ENCODE data around the gene SBK2.
"Not testable (repeated sequence)": the region's sequence is repeated elsewhere in the genome, so short reads cannot be mapped to it uniquely, and the experiment has no call there.

Gene SBK2, protein sequence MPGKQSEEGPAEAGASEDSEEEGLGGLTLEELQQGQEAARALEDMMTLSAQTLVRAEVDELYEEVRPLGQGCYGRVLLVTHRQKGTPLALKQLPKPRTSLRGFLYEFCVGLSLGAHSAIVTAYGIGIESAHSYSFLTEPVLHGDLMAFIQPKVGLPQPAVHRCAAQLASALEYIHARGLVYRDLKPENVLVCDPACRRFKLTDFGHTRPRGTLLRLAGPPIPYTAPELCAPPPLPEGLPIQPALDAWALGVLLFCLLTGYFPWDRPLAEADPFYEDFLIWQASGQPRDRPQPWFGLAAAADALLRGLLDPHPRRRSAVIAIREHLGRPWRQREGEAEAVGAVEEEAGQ

DNA sequence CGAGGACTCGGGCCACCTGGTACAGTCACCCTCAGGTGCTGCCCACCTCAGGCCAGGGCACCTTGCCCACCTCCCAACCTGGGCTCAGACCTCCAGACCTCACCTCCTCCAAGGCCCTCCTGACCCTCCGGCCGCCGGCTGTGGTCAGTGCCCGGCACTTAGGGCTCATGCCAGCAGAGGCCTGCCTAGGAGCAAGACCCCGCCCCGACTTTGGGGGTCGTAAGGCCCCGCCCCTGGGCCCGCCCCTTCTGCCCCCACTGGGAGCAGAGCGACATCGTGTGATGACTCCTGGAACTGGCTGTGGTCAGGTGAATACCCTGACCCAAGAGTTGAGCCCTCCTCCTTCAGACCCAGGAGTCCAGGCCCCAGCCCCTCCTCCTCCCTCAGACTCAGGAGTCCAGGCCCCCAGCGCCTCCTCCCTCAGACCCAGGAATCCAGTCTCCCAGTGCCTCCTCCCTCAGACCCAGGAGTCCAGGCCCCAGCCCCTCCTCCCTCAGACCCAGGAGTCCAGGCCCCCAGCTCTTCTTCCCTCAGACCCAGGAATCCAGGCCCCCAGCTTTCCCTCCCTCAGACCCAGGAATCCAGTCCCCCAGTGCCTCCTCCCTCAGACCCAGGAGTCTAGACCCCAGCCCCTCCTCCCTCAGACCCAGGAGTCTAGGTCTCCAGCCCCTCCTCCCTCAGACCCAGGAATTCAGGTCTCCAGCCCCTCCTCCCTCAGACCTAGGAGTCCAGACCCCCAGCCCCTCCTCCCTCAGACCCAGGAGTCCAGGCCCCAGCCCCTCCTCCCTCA, at the start of gene SBK2:
Gene SBK2 (minus strand): TSS at position 183 of the 790 bp plus-strand sequence. CDS start 839 bp downstream, outside the sequence.
- no peak for DNase-seq (ENCODE audit: low spot score)

- DNase-seq (ENCODE audit: low spot score): peak; percentile 52
Measured at GRCh38 chr19:55585658-55586339, 48.9 kb upstream of the SBK2 start.

DNA sequence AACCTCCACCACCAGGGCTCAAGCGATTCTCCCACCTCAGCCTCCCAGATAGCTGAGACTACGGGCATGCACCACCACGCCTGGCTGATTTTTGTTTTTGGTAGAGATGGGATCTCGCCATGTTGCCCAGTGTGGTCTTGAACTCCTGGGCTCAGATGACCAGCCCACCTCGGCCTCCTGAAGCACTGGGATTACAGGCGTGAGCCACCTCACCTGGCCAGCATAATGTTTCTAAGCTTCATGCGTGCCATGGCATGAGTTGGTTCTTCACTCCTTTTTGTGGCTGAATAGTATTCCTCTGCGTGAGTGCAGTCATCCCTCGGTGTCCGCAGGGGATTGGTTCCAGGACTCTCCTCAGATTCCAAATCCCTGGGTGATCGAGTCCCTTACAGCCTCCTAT, 47.9 kb upstream of the SBK2 start:
- DNase-seq (ENCODE audit: low spot score): no peak

DNA sequence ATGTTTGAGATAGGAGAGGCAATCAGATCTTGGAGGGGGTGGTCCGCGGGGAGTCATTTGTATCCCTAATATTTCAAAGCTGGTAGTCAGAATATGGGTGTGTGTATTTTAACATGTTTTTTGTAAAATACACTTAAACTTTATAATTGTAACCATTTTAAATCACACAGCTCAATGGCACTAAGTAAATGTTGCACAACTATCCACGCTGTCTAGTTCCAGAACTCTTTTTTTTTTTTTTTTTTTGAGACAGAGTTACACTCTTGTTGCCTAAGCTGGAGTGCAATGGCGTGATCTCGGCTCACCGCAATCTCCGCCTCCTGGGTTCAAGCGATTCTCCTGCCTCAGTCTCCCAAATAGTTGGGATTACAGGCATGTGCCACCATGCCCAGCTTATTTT, 47.0 kb upstream of the SBK2 start:
- DNase-seq (ENCODE audit: low spot score): not testable (repeated sequence)

DNA sequence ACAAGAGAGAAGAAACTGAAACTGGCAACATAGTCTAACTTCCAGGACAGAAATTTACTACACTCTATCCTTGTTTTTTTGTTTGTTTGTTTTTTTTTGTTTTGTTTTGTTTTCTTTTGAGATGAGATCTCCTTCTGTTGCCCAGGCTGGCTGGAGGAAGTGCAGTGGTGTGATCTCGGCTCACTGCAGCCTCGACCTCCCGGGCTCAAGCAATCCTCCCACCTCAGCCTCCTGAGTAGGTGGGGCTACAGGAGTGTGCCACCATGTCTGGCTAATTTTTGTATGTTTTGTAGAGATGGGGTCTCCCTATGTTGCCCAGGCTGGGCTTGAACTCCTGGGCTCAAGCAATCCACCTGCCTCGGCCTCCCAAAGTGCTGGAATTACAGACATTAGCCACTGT, 45.4 kb upstream of the SBK2 start:
- DNase-seq (ENCODE audit: low spot score): not testable (repeated sequence)

DNA sequence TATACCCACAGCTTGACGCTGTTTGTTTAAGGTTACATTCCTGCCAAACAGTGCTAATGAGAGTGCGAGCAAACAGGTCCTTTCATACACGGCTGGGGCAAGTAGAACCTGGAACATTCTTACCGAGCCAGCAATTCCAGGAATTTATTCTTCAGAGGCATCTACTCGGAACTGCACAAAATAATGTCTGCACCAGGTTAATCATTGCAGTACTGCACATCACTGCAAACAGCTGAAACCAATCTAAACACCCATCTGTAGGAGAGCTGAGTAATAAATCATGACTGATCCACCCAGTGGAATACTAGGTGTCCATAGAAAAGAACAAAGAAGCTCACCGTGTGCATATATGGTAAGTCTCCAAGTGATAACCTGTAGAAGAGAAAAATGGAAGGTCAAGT, 44.9 kb upstream of the SBK2 start:
- no peak for DNase-seq (ENCODE audit: low spot score)

DNA sequence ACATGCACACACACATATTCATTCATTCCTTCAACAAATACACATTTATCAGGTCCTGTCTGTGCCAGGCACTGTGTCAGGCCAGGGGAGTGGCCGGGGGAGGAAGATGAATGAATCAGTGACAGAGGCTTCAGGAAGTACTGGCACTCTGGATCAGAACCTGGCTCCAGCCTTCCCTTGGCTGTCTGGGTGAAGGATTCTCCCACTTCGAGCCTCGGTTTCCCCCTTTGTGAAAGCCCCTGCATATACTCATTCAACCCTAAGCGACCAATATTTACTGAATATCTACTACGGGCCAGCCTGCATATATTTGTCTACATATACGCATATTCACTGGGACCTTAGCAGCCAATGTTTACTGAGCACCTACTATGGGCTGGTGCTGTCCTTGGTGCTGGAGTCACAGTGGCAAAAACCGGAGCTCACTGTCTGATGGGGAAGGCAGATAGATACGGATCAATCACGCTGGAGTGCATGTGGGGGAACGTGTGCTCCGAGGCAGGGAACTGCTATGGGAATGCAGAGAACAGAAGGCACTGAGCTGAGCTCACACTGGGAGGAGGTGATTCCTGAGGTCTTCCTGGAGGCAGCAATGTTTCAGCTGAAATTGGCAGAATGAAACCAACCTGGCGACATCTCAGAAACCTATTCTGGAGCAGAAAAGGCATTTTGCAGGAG, 44.4 kb upstream of the SBK2 start:
- DNase-seq (ENCODE audit: low spot score): no peak

DNA sequence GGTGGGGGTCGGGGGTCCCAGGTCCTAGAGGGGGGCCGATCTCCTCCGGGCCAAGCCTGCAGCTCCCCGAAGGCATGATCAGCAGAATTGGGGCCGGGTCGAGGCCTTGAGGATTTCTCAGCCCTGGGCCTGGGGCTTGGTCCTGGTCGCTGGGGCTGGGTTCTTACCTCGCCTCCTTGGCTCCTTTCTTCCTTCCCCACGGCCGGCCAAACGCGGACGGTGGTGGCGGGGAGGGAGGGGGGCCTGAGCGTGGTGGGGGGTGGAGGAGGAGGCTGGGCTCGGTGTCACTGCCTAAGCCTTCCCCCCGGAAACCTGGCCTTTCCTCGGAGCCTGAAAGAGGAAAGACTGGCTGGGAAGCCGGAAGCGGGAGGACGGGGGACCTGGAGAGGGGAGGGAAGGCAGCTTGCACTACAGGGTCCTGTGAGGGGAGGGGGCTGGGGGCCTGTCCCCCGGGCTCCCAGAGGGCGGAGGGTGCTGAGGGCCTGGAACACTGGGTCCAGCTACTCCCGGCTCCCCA, 43.8 kb upstream of the SBK2 start, which contains the start of gene ZNF579:
Gene ZNF579 (minus strand): TSS at position 221 of the 517 bp plus-strand sequence. CDS start 1,209 bp downstream, outside the sequence.
- peak; percentile 92 for DNase-seq (ENCODE audit: low spot score)

DNA sequence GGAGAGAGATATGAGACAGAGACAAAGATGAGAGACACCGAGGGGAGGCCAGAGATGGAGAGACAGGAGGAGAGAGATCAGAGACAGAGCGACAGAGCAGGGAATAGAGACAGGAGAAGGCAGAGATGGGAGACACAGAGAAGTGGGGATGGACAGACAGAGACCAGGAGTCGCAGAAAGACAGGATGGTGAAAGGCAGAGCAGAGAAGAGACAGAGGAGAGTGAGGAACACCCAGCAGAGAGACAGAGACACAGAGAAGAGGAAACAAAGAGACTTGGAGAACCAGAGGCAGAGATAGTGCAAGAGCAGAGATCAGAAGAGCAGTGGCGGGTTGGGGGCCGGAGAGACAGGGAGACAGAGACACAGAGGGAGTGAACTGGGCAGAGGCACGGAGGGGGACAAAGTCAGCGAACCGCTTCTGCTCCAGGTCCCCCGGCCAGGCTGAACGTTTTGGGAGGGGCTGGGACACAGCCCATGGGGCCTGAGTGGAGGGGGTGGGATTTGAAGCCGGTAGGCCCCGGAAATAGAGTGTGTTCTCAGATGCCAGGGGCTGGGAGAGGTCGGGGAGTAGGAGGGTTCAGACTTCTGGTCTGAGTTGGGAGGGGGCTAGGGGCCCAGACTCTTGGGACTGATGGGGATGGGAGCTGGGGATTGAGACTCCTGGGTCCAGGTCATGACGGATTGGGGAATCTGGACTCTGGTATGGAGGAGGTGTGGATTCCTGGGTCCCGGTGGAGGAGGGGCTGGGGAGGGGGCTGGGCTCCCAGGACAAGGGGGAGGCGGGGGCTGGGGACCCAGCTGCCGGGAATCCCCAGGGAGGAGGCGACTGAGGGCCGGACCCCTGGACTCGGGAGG, 43.1 kb upstream of the SBK2 start:
- DNase-seq (ENCODE audit: low spot score): peak; percentile 31

DNA sequence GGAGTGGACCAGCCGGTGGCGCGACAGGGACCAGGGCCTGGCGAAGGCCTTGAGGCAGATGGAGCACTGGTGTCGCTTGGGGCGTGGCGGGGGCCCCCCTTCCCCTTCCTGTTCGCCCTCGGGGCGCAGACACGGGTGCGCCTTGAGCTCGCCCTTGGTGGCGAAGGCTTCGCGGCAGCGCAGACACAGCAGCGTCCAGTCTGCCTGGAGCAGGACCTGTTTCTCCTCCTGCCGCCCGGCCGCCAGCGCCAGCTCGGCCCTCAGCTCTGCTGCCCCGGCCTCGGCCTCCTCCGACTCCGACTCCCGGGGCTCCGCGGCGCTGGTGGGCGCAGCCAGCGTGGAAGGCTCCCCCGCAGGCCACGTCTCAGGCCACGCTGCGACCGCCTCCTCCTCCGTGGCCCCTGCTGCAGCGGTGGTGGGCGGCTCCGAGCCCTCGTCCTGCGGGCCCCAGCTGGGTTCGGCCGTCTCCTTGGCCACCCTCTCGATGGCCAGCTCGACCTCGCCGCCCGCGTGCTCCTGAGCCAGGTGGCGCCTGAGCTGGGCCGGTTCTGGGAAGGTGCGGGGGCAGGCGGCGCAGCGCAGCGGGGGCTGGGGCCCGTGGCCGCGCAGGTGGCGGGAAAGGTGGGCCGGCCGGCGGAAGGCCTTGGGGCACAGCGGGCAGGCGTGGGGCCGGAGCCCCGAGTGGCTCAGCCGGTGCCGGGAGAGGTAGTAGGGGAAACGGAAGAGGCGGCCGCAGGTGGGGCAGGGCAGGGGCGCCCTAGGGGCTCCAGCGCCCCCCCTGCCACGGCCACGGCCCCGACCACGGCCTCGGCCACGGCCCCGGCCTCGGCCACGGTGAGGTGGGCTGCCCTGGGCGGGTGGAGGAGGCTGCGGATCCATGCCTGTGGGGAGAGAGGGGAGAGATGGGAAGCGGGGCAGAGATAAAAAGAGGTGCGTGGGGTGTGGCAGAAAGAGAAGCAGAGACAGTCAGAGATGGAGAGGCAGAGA, 42.1 kb upstream of the SBK2 start:
- no peak for DNase-seq (ENCODE audit: low spot score)

GRCh38 chr19:55578031-55578760, 41.3 kb upstream of the SBK2 start:
- DNase-seq (ENCODE audit: low spot score): no peak

DNA sequence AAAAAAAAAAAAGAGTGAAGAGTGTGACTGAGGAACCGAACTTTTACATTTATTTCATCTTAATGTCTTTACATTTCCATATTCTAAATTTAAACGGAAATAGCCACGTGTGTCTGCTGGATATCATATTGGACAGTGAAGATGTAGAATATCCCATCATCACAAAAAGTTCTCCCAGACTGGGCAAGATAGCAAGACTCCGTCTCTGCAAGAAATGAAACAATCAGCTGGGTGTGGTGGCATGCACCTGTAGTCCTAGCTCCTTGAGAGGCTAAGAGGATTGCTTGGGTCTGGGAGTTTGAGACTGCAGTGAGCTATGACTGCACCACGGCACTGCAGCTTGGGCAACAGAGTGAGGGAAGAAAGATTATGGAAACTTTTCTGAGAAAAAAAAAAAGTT, 39.8 kb upstream of the SBK2 start:
- DNase-seq (ENCODE audit: low spot score): no peak

DNA sequence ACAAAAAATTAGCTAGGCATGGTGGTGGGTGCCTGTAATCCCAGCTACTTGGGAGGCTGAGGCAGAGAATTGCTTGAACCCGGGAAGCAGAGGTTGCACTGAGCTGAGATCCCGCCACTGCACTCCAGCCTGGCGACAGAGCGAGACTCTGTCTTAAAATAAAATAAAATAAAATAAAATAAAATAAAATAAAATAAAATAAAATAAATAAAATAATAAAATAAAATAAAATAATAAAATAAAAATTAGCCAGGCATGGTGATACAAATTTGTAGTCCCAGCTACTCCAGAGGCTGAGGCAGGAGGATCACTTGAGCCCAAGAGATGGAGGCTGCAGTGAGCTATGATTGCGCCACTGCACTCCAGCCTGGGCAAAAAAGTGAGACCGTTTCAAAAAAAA, 37.0 kb upstream of the SBK2 start:
- not testable (repeated sequence) for DNase-seq (ENCODE audit: low spot score)

GRCh38 chr19:55569477-55569876, 32.5 kb upstream of the SBK2 start:
- DNase-seq (ENCODE audit: low spot score): not testable (repeated sequence)

GRCh38 chr19:55567708-55568328, 30.9 kb upstream of the SBK2 start:
- no peak for DNase-seq (ENCODE audit: low spot score)

DNA sequence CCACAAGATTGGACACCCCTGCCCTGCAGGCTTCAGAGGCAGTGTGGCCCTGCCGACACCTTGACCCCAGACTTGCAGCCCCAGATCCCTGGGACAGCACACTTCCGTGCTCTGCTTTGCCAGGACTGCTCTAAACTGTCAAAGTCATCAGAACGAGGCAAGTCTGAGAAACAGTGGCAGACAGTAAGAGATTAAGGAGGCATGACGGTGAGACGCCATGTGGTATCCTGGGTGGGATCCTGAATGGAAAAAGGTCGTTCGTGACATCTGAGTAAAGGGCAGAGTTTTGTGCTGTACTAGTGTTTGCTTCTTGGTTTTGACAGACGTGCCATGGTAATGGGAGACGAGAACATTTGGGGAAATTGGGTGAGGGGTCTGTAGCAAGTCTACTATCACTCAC, 29.9 kb upstream of the SBK2 start:
- DNase-seq (ENCODE audit: low spot score): no peak

- peak; percentile 44 for DNase-seq (ENCODE audit: low spot score)
Measured at GRCh38 chr19:55563261-55563690, 26.3 kb upstream of the SBK2 start.

DNA sequence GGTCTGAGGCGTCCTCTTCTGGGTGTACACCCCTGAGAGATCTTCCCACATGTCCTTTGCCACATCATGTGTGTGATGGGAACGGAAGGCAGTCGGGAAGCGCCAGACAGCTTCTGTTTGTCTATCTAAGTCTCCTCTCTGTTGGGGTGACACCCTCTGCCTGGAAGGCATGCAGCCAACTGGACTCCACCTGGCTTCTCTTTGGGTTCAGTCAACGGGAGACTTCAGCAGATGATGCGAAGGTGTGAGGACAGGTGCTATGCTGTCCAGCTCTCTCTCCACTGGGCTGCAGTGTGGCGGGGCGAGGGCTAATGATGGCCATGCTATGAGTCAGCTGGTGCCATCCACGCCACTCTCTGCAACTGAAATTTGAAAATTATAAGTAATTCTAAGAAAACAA, 22.8 kb upstream of the SBK2 start:
- no peak for DNase-seq (ENCODE audit: low spot score)
